Measurements from ENCODE around the gene C6orf136.

C6orf136 gene

GRCh38 chr6:30686009-30686907, 39.3 kb downstream of the C6orf136 start, which contains the start of gene PPP1R18:
TSS of gene PPP1R18 (minus strand) at chr6:30686645. CDS start at chr6:30686018, 627 bp downstream.
- DNase-seq (ENCODE audit: low read depth in 2 of 3, low spot score in 2 of 3) = peak; percentile 65 to 76 (median 75)

- DNase-seq (ENCODE audit: low read depth in 2 of 3, low spot score in 2 of 3) = peak; percentile 65 to 73 (median 70)
Measured at GRCh38 chr6:30686908-30687658, 40.1 kb downstream of the C6orf136 start.

GRCh38 chr6:30687659-30688431, 40.9 kb downstream of the C6orf136 start:
- DNase-seq (ENCODE audit: low read depth in 2 of 3, low spot score in 2 of 3) = no peak

DNA sequence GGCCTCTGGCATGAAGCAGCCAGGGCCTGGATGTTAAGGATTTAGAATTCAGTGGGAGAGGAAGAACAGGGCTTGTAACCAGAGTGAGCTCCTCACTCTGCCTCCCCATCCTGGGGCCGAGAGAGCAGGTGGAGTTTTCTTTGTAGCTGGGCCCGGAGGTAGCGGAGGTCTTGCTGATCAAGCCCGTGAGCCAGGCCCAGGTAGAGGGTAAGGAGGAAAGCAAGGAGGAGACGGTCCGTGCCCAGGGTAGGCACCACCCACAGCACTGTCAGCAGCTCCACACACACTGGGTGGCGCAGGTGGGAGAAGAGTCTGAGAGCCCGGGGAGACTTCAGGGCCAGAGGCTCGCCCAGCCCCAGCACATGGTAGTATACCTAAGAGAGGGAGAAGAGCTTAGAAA, 41.6 kb downstream of the C6orf136 start:
- no peak for DNase-seq (ENCODE audit: low read depth in 2 of 3, low spot score in 2 of 3)

- no peak for DNase-seq (ENCODE audit: low read depth in 2 of 3, low spot score in 2 of 3)
Measured at GRCh38 chr6:30689022-30689865, 42.3 kb downstream of the C6orf136 start.

GRCh38 chr6:30689985-30690384, 43.1 kb downstream of the C6orf136 start:
- no peak for DNase-seq (ENCODE audit: low read depth in 2 of 3, low spot score in 2 of 3)

DNA sequence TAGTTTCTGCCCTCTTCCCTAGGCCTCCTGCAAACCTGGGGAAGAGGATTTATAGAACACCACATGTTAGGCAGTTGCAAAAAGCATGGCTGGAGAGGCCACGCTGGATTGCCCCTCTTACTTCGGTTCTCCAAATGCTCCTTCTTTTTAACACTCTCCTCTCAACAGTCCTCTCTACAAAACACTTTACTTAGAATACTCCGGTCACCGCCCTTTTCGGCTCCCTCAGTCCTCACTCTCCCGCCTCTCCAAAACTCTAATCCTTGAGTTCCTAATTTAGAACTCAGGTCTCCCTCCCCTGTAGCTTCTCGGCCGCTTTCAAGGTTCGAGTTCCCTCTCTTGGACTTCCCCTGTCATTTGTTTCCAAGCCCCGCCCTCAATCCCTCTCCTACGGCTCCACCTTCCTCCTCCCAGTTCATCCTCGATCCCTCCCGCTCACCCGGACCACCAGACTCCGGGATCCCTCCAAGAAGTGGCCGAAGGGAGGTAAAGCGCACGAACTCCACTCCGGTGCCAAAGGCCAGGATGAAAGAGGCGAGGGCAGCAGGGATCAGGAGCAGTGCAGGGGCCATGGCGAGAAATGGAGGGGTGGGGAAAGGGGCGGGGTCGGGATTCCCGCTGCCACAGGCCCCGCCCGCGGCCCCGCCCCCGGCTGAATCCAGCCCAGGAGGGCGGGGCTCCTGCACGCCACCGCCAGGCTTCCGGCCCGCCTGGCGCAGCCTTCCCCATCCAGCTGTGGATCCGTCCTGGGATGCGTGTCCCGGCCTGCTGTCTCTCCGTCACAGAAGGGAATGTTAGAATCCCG, 43.7 kb downstream of the C6orf136 start, which contains the start of gene NRM:
Gene NRM (minus strand): TSS at position 582 of the 805 bp plus-strand sequence. CDS start 10 bp downstream, at position 572.
- DNase-seq (ENCODE audit: low read depth in 2 of 3, low spot score in 2 of 3) = peak in 2 of 3 experiments; percentile 62 to 72

DNA sequence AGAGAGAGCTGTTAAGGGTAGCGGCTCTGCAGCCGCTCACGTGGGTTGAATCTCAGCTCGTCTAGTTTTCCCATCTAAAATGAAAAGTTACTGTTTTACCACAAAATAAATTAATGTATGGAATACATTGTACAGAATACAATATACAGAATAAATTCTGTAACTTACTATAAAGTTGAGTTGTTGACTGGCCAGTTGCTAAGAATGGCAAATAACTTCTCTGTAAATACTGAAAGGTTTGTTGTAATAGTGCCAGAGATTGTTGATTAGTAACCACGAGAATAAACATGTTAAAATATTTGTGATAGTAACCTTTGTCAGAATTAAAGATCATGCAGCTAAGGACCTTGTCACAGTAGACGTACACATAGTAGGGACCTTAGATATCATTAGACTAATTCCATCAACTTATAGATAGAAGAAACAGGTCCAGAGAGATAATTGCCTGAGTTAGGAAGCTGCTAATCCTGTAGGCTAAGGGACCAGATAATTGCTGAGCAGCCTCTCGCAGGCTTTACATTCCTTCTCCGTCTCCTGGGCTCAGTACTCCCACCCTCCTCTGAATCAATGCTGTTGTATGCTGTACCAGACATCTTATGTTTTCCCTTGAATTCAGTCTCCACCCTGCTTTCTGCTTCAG, 44.4 kb downstream of the C6orf136 start:
- DNase-seq (ENCODE audit: low read depth in 2 of 3, low spot score in 2 of 3) = no peak

DNA sequence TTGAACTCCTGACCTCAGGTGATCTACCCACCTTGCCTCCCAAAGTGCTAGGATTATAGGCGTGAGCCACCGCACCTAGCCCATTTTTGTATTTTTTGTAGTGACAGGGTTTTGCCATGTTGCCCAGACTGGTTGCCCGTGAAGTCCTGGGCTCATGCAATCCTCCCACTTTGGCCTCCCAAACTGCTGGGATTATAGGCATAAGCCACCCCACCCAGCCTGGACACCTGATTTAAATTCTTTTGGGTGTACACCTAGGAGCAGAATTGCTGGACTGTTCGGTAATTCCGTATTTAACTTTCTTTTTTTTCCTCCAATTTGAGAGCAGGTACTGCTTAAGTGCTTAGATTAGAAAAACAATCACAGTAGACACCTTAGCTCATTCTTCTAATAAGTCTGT, 49.5 kb downstream of the C6orf136 start:
- DNase-seq (ENCODE audit: low read depth in 2 of 3, low spot score in 2 of 3) = no peak

- DNase-seq (ENCODE audit: low read depth in 2 of 3, low spot score in 2 of 3) = no peak
Measured at GRCh38 chr6:30700340-30700739, 53.4 kb downstream of the C6orf136 start.

Measured in activated CD8-positive, alpha-beta memory T cell treated with anti-CD3 and anti-CD28 coated beads for 48 hours (primary cell).